Stomach (tissue), 9 donors: Measurements from ENCODE around the gene DCDC2C. TPM values are rescaled to one million over a fixed set of nuclear protein-coding genes. Genes with fewer than 3 reads are reported as not detected.

Experiments used
- DNase-seq, 2 donors: peaks; one replicate each; pipeline versions ENCODE4 v3.0.0 to v3.0.0-alpha.2; 2013 to 2019
- H3K27ac ChIP-seq, 5 donors: fragments of 200-600 bp in 4 of 5; sonication (generic) in 4 of 5; one replicate each; pipeline ENCODE4 v1.5.1; 2013 to 2019; ENCODE audit warnings: mild to moderate bottlenecking in 1 of 5, moderate library complexity in 1 of 5
- H3K27me3 ChIP-seq, 3 donors: fragments of 200-600 bp; sonication (generic); one replicate each; pipeline ENCODE4 v1.5.1; 2017 to 2019; ENCODE audit warnings: mixed run types in 1 of 3
- H3K36me3 ChIP-seq, 4 donors: fragments of 200-600 bp; sonication (generic); 1 replicate in 3 of 4; 2 replicates in 1 of 4; pipeline ENCODE4 v1.5.1; 2016 to 2019
- H3K4me1 ChIP-seq, 4 donors: fragments of 200-600 bp; sonication (generic); one replicate each; pipeline ENCODE4 v1.5.1; 2016 to 2019
- H3K4me3 ChIP-seq, 4 donors: fragments of 200-600 bp; sonication (generic) in 3 of 4; one replicate each; pipeline ENCODE4 v1.5.1; 2016 to 2019; ENCODE audit warnings: mild to moderate bottlenecking in 1 of 4
- H3K9me3 ChIP-seq, 4 donors: fragments of 200-600 bp; sonication (generic); one replicate each; pipeline ENCODE4 v1.5.1; 2016 to 2019
- CTCF ChIP-seq, 7 experiments: fragments of 450-650 bp in 4 of 7; fragments of 200-600 bp in 3 of 7; sonication (generic) in 3 of 7; IDR thresholded peaks; one replicate each; pipeline ENCODE4 v1.5.1; 2016 to 2019; ENCODE audit warnings: antibody characterized with exemption in 7 of 7, control low read depth in 2 of 7, mild to moderate bottlenecking in 1 of 7
- EP300 ChIP-seq: sonication (generic); formaldehyde crosslinking; IDR thresholded peaks from one replicate; pipeline ENCODE4 v1.6.1; 2017; ENCODE audit warnings: antibody characterized with exemption
- POLR2A ChIP-seq, 4 donors: fragments of 450-650 bp; IDR thresholded peaks; one replicate each; pipeline ENCODE4 v1.6.1; 2016; ENCODE audit warnings: antibody characterized with exemption in 4 of 4, control low read depth in 2 of 4, mild to moderate bottlenecking in 1 of 4, moderate library complexity in 1 of 4
- POLR2AphosphoS5 ChIP-seq, 3 donors: sonication (generic); formaldehyde crosslinking; IDR thresholded peaks; one replicate each; pipeline ENCODE4 v1.6.1; 2016; ENCODE audit warnings: antibody characterized with exemption in 3 of 3
- WGBS, 5 donors: extraction: QIAGEN DNeasy Blood & Tissue Kit in 3 of 5; methylation state at CpG; one replicate each; pipeline versions ENCODE4 v1.1.5 to v1.1.7; 2013 to 2018; 5-methylcytosine and 5-hydroxymethylcytosine counted together
- intact Hi-C: fragments of 100-400 bp; cut with DNase I; formaldehyde crosslinking; loops from one replicate; pipeline ENCODE4 v1.15.1; 2023; ENCODE audit warnings: low total_unique reads
- polyA plus RNA-seq, 3 donors: library from polyadenylated mRNA; stranded (reverse); fragments of 200-250 nt; gene quantifications; one replicate each; pipeline ENCODE4 v1.2.3, GENCODE V29; 2013
- total RNA-seq, 5 donors: library from RNA; depleted of rRNA; stranded (reverse); fragments of >200 nt; gene quantifications; one replicate each; pipeline versions ENCODE4 v1.1.0 to v1.2.3, GENCODE V29; 2014 to 2016
- donor health status: healthy with polysubstance abuse.
- donor health status: Bipolar disorder and iron deficiency.
- donor health status: healthy.

Gene DCDC2C
- total and polyA plus RNA-seq, 8 donors: not detected

GRCh38 chr2:3679616-3680393, 23.6 kb upstream of the DCDC2C start:
- no peaks in the 10 kb centered on the region for H3K4me1 ChIP-seq
- TF ChIP-seq POLR2A (IDR thresholded peaks at IDR 0.05) (no peak), EP300 (no peak), POLR2AphosphoS5 (IDR thresholded peaks at IDR 0.05) (no peak), CTCF (IDR thresholded peaks at IDR 0.05) (no peak)
- H3K9me3 ChIP-seq: no peaks in the 10 kb centered on the region
- peaks cover 0 to 6% (median 0%) of the 10 kb centered on the region in 3 donors for H3K27me3 ChIP-seq
- 86 to 89% (median 88%) methylated on average over 19 to 23 of the region's 23 CpGs for WGBS, 5 donors
- no peaks in the 10 kb centered on the region for H3K36me3 ChIP-seq
- no peak overlapping the region for H3K27ac ChIP-seq
- no peak for DNase-seq
- intact Hi-C loops: no loop called here
- H3K4me3 ChIP-seq: no peak overlapping the region

GRCh38 chr2:3680548-3681345, 22.6 kb upstream of the DCDC2C start:
- intact Hi-C loops: no loop called here
- Histone ChIP-seq H3K27me3 (peaks cover 0 to 6% (median 0%) of the 10 kb centered on the region in 3 donors), H3K27ac (no peak overlapping the region), H3K4me1 (no peaks in the 10 kb centered on the region), H3K4me3 (no peak overlapping the region), H3K9me3 (no peaks in the 10 kb centered on the region), H3K36me3 (no peaks in the 10 kb centered on the region)
- WGBS, 5 donors: 84 to 90% (median 89%) methylated on average over 18 of the region's 18 CpGs
- no peak for DNase-seq
- TF ChIP-seq POLR2AphosphoS5 (IDR thresholded peaks at IDR 0.05): no peak

- Histone ChIP-seq H3K27me3 (peaks cover 0 to 6% (median 0%) of the 10 kb centered on the region in 3 donors), H3K4me3 (no peak overlapping the region), H3K27ac (no peak overlapping the region), H3K36me3 (no peaks in the 10 kb centered on the region), H3K4me1 (no peaks in the 10 kb centered on the region), H3K9me3 (no peaks in the 10 kb centered on the region)
- no peak for DNase-seq
- WGBS, 5 donors: 73 to 81% (median 80%) methylated on average over 5 of the region's 5 CpGs
- intact Hi-C loops: no loop called here
- TF ChIP-seq EP300 (no peak), POLR2AphosphoS5 (IDR thresholded peaks at IDR 0.05) (no peak), POLR2A (IDR thresholded peaks at IDR 0.05) (no peak), CTCF (IDR thresholded peaks at IDR 0.05) (no peak)
Measured at GRCh38 chr2:3681625-3682024, 21.8 kb upstream of the DCDC2C start.

GRCh38 chr2:3682811-3683210, 20.6 kb upstream of the DCDC2C start:
- intact Hi-C loops: no loop called here
- Histone ChIP-seq H3K9me3 (no peaks in the 10 kb centered on the region), H3K4me1 (no peaks in the 10 kb centered on the region), H3K27me3 (peaks cover 0 to 1% (median 0%) of the 10 kb centered on the region in 3 donors), H3K27ac (no peak overlapping the region), H3K36me3 (no peaks in the 10 kb centered on the region), H3K4me3 (no peak overlapping the region)
- 73 to 85% (median 82%) methylated on average over 6 of the region's 6 CpGs for WGBS, 5 donors
- DNase-seq: no peak
- TF ChIP-seq EP300: no peak
- TF ChIP-seq POLR2A (IDR thresholded peaks at IDR 0.05): no peak
- no peak for TF ChIP-seq POLR2AphosphoS5 (IDR thresholded peaks at IDR 0.05)
- TF ChIP-seq CTCF (IDR thresholded peaks at IDR 0.05): no peak
